ENCODE measurements around the gene VSIR. TPM values are rescaled to one million over a fixed set of nuclear protein-coding genes. Genes with fewer than 3 reads are reported as not detected.

The VSIR gene
- total RNA-seq (2022) (3.6 and 7.0 TPM in 2 replicates), Bru-seq, nascent RNA (percentile 32 among the genes with signal in this experiment), BruChase-seq, experiment 1, labeled RNA remaining after a 6-hour chase (percentile 36 among the genes with signal in this experiment), BruChase-seq, experiment 2, labeled RNA remaining after a 2-hour chase (percentile 33 among the genes with signal in this experiment)
- long read RNA-seq, full-length matches to known transcripts: 10 of 12 reads
- long read RNA-seq, partial matches to known transcripts: 0 of 12 reads
- long read RNA-seq, other reads (novel, unspliced or antisense): 2 of 12 reads

GRCh38 chr10:71773221-71773971 is at the start of gene VSIR:
VSIR (minus strand) TSS chr10:71773520; CDS start chr10:71773439, 81 bp downstream.
- peak; percentile 80 for DNase-seq (ENCODE audit: unreplicated experiment)
- ChIA-PET POLR2A (interaction anchor here (0.5 to 1.9 kb wide), 8 partner anchors 10 to 123 kb away, joined by 3 to 8 read pairs (median 4); partner anchors contain the start of gene PSAP), CTCF (interaction anchor here (0.6 to 1.9 kb wide), 11 partner anchors 9 to 502 kb away, joined by 3 to 8 read pairs (median 4); no protein-coding TSS in a partner anchor)
- Mint-ChIP-seq H3K27ac (ENCODE audit: low read depth, unreplicated experiment) (peak within 1 kb of the TSS; percentile 67), H3K27me3 (ENCODE audit: insufficient read depth, unreplicated experiment) (no peaks in the 10 kb centered on the region), H3K36me3 (ENCODE audit: insufficient read depth, unreplicated experiment) (no peaks in the 10 kb centered on the region), H3K9me3 (ENCODE audit: unreplicated experiment) (no peaks in the 10 kb centered on the region), H3K4me1 (ENCODE audit: insufficient read depth, unreplicated experiment) (peaks cover 19% of the 10 kb centered on the region), H3K4me3 (ENCODE audit: unreplicated experiment) (peak within 1 kb of the TSS; percentile 70)
- peak; percentile 83 for TF ChIP-seq CTCF (IDR thresholded peaks at IDR 0.05; ENCODE audit: unreplicated experiment)
- BruUV-seq (replicated peaks): no TSS peak
- intact Hi-C loops (cut with micrococcal nuclease): loop anchor here (5.0 kb wide), 1 partner anchor 61 kb away; no protein-coding TSS in a partner anchor

GRCh38 chr10:71821909-71822763 is 48.8 kb upstream of the VSIR start:
- CTCF ChIA-PET: interaction anchor here (0.8 kb wide), 1 partner anchor 9 kb away, joined by 4 read pairs; no protein-coding TSS in a partner anchor
- BruUV-seq (replicated peaks): no TSS peak
- Mint-ChIP-seq H3K36me3 (ENCODE audit: insufficient read depth, unreplicated experiment) (peaks cover 91% of the 10 kb centered on the region), H3K9me3 (ENCODE audit: unreplicated experiment) (no peaks in the 10 kb centered on the region), H3K4me1 (ENCODE audit: insufficient read depth, unreplicated experiment) (no peaks in the 10 kb centered on the region), H3K27me3 (ENCODE audit: insufficient read depth, unreplicated experiment) (no peaks in the 10 kb centered on the region), H3K4me3 (ENCODE audit: unreplicated experiment) (no peak overlapping the region), H3K27ac (ENCODE audit: low read depth, unreplicated experiment) (peak overlapping the region; percentile 12)
- intact Hi-C loops (cut with micrococcal nuclease): no loop called here
- DNase-seq (ENCODE audit: unreplicated experiment): no peak
- no peak for TF ChIP-seq CTCF (IDR thresholded peaks at IDR 0.05; ENCODE audit: unreplicated experiment)
- POLR2A ChIA-PET: interaction anchor here (0.6 kb wide), 1 partner anchor 27 kb away, joined by 3 read pairs; no protein-coding TSS in a partner anchor

GRCh38 chr10:71820966-71821365 is 47.6 kb upstream of the VSIR start:
- Mint-ChIP-seq H3K27ac (ENCODE audit: low read depth, unreplicated experiment) (no peak overlapping the region), H3K36me3 (ENCODE audit: insufficient read depth, unreplicated experiment) (peaks cover 90% of the 10 kb centered on the region), H3K4me1 (ENCODE audit: insufficient read depth, unreplicated experiment) (no peaks in the 10 kb centered on the region), H3K9me3 (ENCODE audit: unreplicated experiment) (no peaks in the 10 kb centered on the region), H3K4me3 (ENCODE audit: unreplicated experiment) (no peak overlapping the region), H3K27me3 (ENCODE audit: insufficient read depth, unreplicated experiment) (no peaks in the 10 kb centered on the region)
- CTCF ChIA-PET: no interaction called here
- BruUV-seq (replicated peaks): no TSS peak
- DNase-seq (ENCODE audit: unreplicated experiment): no peak
- intact Hi-C loops (cut with micrococcal nuclease): no loop called here
- POLR2A ChIA-PET: no interaction called here
- no peak for TF ChIP-seq CTCF (IDR thresholded peaks at IDR 0.05; ENCODE audit: unreplicated experiment)

Data from MCF 10A (cell line).